Caco-2 (cell line): ENCODE data around the gene FUT2. TPM values are rescaled to one million over a fixed set of nuclear protein-coding genes. Genes with fewer than 3 reads are reported as not detected.
"Not testable (repeated sequence)": the region's sequence is repeated elsewhere in the genome, so short reads cannot be mapped to it uniquely, and the experiment has no call there.

Experiments
- BruUV-seq: library from RNA; stranded (reverse); fragments of 400-500 nt; replicated peaks from 2 replicates; lab custom pipeline; 2021; lab: Mats Ljungman, UMichigan
- CTCF ChIA-PET: fragments of 300-600 bp; sonication (Branson Sonifier 250); formaldehyde crosslinking; loops from one replicate; lab custom pipeline; 2022; ENCODE audit warnings: antibody characterized with exemption; lab: Charles Lee
- POLR2A ChIA-PET: fragments of 300-600 bp; sonication (Branson Sonifier 250); formaldehyde crosslinking; loops from one replicate; lab custom pipeline; 2022; ENCODE audit warnings: antibody characterized with exemption; lab: Charles Lee
- DNase-seq, 2 experiments: peaks; one replicate each; pipeline versions ENCODE4 v3.0.0 to v3.0.0-alpha.2; 2020 to 2022
- H3K27me3 ChIP-seq: replicated peaks from 2 replicates; pipeline ENCODE4 v1.6.0; 2011; ENCODE audit warnings: low read length; ENCODE audit not compliant: control insufficient read depth, insufficient read depth
- H3K36me3 ChIP-seq: 2 replicates; pipeline ENCODE4 v1.5.1; 2011; ENCODE audit warnings: low read length; ENCODE audit not compliant: control insufficient read depth, insufficient read depth
- H3K4me1 ChIP-seq: fragments of 250-450 bp; sonication (Bioruptor Pico); 2 replicates; pipeline ENCODE4 v1.5.1; 2020; ENCODE audit warnings: mild to moderate bottlenecking
- H3K4me3 ChIP-seq: 2 replicates; pipeline ENCODE4 v1.5.1; 2011; ENCODE audit warnings: low read depth, mild to moderate bottlenecking, control low read depth, low read length
- H3K9me3 ChIP-seq: fragments of 250-450 bp; sonication (Bioruptor Pico); 2 replicates; pipeline ENCODE4 v1.5.1; 2020; ENCODE audit warnings: mild to moderate bottlenecking, moderate library complexity
- H3K27ac Mint-ChIP-seq: one replicate; pipeline ENCODE4 v1.8.0; 2022; ENCODE audit warnings: mixed read lengths; ENCODE audit not compliant: unreplicated experiment
- H3K27me3 Mint-ChIP-seq: one replicate; pipeline ENCODE4 v1.8.0; 2022; ENCODE audit warnings: mixed read lengths; ENCODE audit not compliant: insufficient read depth, unreplicated experiment
- H3K36me3 Mint-ChIP-seq: one replicate; pipeline ENCODE4 v1.8.0; 2022; ENCODE audit warnings: mild to moderate bottlenecking, mixed read lengths; ENCODE audit not compliant: insufficient read depth, unreplicated experiment
- H3K4me1 Mint-ChIP-seq: one replicate; pipeline ENCODE4 v1.8.0; 2022; ENCODE audit warnings: low read depth, mixed read lengths; ENCODE audit not compliant: unreplicated experiment
- H3K4me3 Mint-ChIP-seq: one replicate; pipeline ENCODE4 v1.8.0; 2022; ENCODE audit warnings: mild to moderate bottlenecking, moderate library complexity, mixed read lengths; ENCODE audit not compliant: unreplicated experiment
- H3K9me3 Mint-ChIP-seq: one replicate; pipeline ENCODE4 v1.8.0; 2022; ENCODE audit warnings: mixed read lengths; ENCODE audit not compliant: unreplicated experiment
- intact Hi-C: fragments of 100-400 bp; cut with micrococcal nuclease; formaldehyde crosslinking; loops from one replicate; pipeline ENCODE4 v1.10.0; 2022; ENCODE audit not compliant: unreplicated experiment
- total RNA-seq: library from RNA; stranded (reverse); gene quantifications from 2 replicates; pipeline ENCODE4 v1.2.3, GENCODE V29; 2022
- TF ChIP-seq, protein P1 (sequence below), 2 experiments: fragments of 200-600 bp in 1 of 2; IDR thresholded peaks; 1 replicate in 1 of 2; 2 replicates in 1 of 2; pipeline versions ENCODE4 v1.5.1 to v1.8.0; 2011 to 2022; ENCODE audit warnings: antibody characterized with exemption in 1 of 2, control low read depth in 1 of 2, inconsistent platforms in 1 of 2, low read depth in 1 of 2, low read length in 1 of 2, mild to moderate bottlenecking in 1 of 2, moderate library complexity in 1 of 2; ENCODE audit not compliant: insufficient read depth in 1 of 2, severe bottlenecking in 1 of 2, unreplicated experiment in 1 of 2

The FUT2 gene
- total RNA-seq, 1 experiment from 2014 or later, result 13.5 TPM

DNA sequence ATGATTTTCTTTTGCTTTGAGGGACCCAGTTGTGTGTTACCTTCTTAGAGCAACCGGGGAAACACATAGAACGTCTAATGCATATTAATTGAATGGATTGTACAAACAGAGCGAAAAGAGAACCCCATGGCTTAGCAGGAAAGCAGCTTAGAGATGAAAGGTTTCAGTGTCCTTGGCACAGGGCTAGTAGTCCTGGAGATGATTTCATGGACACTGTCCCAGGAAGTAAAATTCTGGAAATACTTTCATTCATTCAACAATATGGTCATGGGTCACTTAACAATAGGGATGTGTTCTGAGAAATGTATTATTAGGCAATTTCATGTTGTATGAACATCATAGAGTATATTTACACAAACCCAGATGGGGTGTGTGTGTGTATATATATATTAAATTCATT is 9.7 kb upstream of the FUT2 start:
- BruUV-seq, result no TSS peak
- Mint-ChIP-seq H3K9me3 (no peaks in the 10 kb centered on the region), H3K27ac (peak overlapping the region; percentile 54), H3K4me3 (no peak overlapping the region), H3K36me3 (no peaks in the 10 kb centered on the region), H3K27me3 (no peaks in the 10 kb centered on the region), H3K4me1 (peaks cover 11% of the 10 kb centered on the region)
- Histone ChIP-seq H3K4me1 (peaks cover 36% of the 10 kb centered on the region), H3K27me3 (no peaks in the 10 kb centered on the region), H3K4me3 (no peak overlapping the region), H3K36me3 (no peaks in the 10 kb centered on the region), H3K9me3 (no peaks in the 10 kb centered on the region)
- DNase-seq, result no peak
- CTCF ChIA-PET, result no interaction called here
- intact Hi-C loops, result loop anchor here (5.0 kb wide), 1 partner anchor 39 kb away; the partner anchor contains the start of gene CA11
- TF ChIP-seq, protein P1, sequence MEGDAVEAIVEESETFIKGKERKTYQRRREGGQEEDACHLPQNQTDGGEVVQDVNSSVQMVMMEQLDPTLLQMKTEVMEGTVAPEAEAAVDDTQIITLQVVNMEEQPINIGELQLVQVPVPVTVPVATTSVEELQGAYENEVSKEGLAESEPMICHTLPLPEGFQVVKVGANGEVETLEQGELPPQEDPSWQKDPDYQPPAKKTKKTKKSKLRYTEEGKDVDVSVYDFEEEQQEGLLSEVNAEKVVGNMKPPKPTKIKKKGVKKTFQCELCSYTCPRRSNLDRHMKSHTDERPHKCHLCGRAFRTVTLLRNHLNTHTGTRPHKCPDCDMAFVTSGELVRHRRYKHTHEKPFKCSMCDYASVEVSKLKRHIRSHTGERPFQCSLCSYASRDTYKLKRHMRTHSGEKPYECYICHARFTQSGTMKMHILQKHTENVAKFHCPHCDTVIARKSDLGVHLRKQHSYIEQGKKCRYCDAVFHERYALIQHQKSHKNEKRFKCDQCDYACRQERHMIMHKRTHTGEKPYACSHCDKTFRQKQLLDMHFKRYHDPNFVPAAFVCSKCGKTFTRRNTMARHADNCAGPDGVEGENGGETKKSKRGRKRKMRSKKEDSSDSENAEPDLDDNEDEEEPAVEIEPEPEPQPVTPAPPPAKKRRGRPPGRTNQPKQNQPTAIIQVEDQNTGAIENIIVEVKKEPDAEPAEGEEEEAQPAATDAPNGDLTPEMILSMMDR (IDR thresholded peaks at IDR 0.05; ENCODE audit: insufficient read depth in 1 of 2, low read depth in 1 of 2, low read length in 1 of 2, severe bottlenecking in 1 of 2, unreplicated experiment in 1 of 2), result no peak
- POLR2A ChIA-PET, result no interaction called here

DNA sequence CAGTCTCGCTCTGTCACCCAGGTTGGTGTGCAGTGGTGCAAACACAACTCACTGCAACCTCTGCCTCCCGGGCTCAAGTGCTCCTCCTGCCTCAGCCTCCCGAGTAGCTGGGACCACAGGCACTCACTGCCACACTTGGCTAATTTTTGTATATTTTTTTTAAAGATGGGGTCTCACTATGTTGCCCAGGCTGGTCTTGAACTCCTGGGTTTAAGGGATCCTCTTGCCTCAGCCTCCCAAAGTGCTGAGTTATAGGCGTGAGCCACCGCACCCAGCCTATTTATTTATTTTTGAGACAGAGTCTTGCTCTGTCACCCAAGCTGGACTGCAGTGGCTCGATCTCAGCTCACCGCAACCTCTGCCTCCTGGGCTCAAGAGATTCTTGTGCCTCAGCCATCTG is 9.1 kb upstream of the FUT2 start:
- H3K9me3 Mint-ChIP-seq, DNase-seq, POLR2A ChIA-PET, H3K27me3 ChIP-seq, H3K4me3 ChIP-seq, H3K36me3 Mint-ChIP-seq, H3K9me3 ChIP-seq, H3K36me3 ChIP-seq, H3K27me3 Mint-ChIP-seq, H3K4me3 Mint-ChIP-seq, BruUV-seq: not testable (repeated sequence)
- peaks cover 31% of the 10 kb centered on the region for H3K4me1 ChIP-seq
- Mint-ChIP-seq H3K4me1 (peaks cover 11% of the 10 kb centered on the region), H3K27ac (peak overlapping the region; percentile 30)
- CTCF ChIA-PET, result interaction anchor here (1.5 kb wide), 1 partner anchor 11 kb away, joined by 4 read pairs; no protein-coding TSS in a partner anchor
- intact Hi-C loops, result loop anchor here (5.0 kb wide), 1 partner anchor 39 kb away; the partner anchor contains the start of gene CA11

DNA sequence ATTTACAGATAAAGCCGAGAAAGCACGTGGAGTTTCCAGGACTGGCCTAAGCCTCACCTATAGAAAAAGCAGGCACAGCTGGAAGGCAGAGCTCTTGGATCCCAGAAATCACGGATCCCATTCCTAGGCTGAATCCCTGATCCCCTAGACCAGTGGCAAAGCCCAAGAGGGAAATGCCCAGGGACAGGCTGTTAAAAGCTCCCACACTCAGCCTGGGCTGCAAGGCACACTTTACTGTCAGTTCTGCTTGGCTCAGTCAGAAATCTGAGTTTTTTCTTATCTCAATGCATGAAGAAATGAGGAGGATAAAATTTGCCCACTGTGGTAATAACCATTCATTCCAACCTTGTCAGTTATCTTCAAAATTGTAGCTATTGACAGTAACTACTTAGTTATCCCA is 8.0 kb upstream of the FUT2 start:
- no peaks in the 10 kb centered on the region for H3K27me3 ChIP-seq
- no peaks in the 10 kb centered on the region for H3K9me3 ChIP-seq
- no peak for DNase-seq
- peaks cover 31% of the 10 kb centered on the region for H3K4me1 ChIP-seq
- ChIA-PET POLR2A (interaction anchor here (1.0 kb wide), 1 partner anchor 51 kb away, joined by 3 read pairs; no protein-coding TSS in a partner anchor), CTCF (interaction anchor here (0.5 to 1.5 kb wide), 3 partner anchors 12 to 157 kb away, joined by 3 to 6 read pairs (median 4); no protein-coding TSS in a partner anchor)
- no peaks in the 10 kb centered on the region for H3K36me3 Mint-ChIP-seq
- peak overlapping the region; percentile 59 for H3K27ac Mint-ChIP-seq
- H3K4me1 Mint-ChIP-seq, result peaks cover 11% of the 10 kb centered on the region
- BruUV-seq, result no TSS peak
- H3K9me3 Mint-ChIP-seq, result no peaks in the 10 kb centered on the region
- no peaks in the 10 kb centered on the region for H3K27me3 Mint-ChIP-seq
- no peak overlapping the region for H3K4me3 ChIP-seq
- peak overlapping the region; percentile 11 for H3K4me3 Mint-ChIP-seq
- no peaks in the 10 kb centered on the region for H3K36me3 ChIP-seq
- intact Hi-C loops, result loop anchor here (5.0 kb wide), 1 partner anchor 40 kb away; the partner anchor contains the start of gene CA11
- TF ChIP-seq, protein P1 (IDR thresholded peaks at IDR 0.05; ENCODE audit: insufficient read depth in 1 of 2, low read depth in 1 of 2, low read length in 1 of 2, severe bottlenecking in 1 of 2, unreplicated experiment in 1 of 2), result no peak
